SH-SY5Y (cell line): ENCODE data around the gene PHF5A.

ENCODE experiments used
- GATA2 ChIP-seq: IDR thresholded peaks from 2 replicates; pipeline ENCODE4 v1.6.1; 2011; ENCODE audit warnings: mild to moderate bottlenecking, low read depth, low read length
- GATA3 ChIP-seq: IDR thresholded peaks from 2 replicates; pipeline ENCODE4 v1.6.1; 2011; ENCODE audit warnings: low read depth, mild to moderate bottlenecking, low read length, moderate library complexity

The PHF5A gene

GRCh38 chr22:41479671-41480396, 11.3 kb upstream of the PHF5A start:
- TF ChIP-seq GATA2 (no peak), GATA3 (no peak)

DNA sequence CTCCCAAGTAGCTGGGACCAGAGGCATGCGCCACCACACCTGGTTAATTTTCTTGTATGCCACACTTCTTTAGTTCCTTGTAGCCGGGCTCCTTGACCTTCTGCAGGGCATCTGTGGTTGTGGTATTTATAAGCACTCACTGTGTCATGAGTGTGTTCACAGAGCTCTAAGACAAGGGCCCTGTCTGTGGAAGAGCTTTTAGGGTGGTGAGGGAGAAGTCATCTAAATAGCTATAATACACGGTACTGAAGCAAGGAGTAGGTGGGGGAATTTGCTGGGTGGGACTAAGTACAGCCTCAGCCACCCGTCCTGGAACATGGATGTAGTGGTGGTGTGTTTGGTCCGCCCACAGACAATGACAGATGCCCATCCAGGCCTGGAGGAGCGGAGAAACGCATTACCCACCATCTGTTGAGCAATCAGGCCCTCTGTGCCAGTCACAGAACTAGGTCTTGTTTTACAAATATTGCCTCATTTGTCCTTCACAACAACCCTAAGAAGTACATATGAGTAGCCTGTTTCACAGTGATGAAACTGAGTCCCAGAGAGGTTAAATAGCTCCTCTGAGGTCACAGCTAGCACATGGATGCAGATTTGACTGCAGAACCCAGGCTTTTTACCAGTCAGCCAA, 10.5 kb upstream of the PHF5A start:
- TF ChIP-seq GATA2 (no peak), GATA3 (no peak)

DNA sequence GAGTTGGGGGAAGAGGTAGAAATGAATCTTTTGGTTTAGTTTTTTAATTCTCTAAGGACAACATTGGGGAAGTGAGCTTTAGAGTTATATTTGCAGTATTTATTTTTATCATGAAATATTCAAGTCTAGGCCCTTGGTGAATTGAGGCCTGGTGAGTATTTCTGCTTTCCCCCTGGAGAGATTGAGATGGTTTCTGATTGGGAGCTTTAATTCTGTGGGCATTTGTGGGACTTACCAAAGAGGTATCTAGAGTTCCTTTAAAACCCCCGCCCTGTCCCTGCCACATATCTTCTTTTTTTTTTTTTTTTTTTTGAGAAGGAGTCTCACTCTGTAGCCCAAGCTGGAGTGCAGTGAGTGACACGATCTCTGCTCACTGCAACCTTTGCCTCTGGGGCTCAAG, 10.0 kb upstream of the PHF5A start:
- TF ChIP-seq GATA3 (no peak), GATA2 (no peak)

- TF ChIP-seq GATA2 (no peak), GATA3 (no peak)
Measured at GRCh38 chr22:41474872-41475451, 6.5 kb upstream of the PHF5A start.

DNA sequence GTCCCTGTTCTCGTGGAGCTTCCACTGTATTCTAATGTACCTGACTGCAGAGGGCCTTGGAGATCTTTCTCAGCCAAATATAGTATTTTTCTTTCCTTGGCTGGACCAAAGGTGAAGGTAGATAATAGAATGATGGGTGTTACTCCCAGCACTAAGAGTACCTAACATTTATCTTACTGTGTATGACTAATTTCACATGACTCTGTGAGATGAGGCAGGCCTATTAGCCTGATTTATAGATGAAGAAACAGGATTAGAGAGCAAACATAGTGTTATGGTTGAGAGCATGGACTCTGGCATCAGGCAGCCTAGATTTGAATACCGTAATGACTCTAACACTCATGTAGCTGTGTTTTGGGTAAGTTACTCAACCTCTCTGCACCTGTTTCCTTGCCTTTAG, 3.1 kb upstream of the PHF5A start:
- TF ChIP-seq GATA3, result no peak
- no peak for TF ChIP-seq GATA2

- TF ChIP-seq GATA3 (no peak), GATA2 (no peak)
Measured at GRCh38 chr22:41470886-41471285, 2.4 kb upstream of the PHF5A start.

GRCh38 chr22:41469218-41469851, 843 bp upstream of the PHF5A start:
- TF ChIP-seq GATA2 (no peak), GATA3 (no peak)

DNA sequence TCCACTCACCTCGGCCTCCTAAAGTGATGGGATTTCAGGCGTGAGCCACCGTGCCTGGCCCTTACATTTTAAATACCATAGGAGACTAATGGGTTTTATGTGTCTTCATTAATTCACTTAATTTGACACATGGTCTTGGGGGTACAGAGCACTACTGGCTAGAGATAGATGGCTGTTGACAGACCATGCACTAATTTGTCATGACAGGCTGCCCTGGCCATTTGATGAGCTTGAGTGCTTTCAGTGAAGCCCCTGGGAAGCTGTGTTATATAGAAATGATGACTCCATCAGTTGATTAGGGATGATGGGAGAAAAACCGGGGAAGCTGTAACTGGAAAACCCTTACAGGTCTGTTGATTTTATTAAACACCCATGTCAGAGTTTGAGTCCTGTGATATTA, 6.6 kb downstream of the PHF5A start:
- no peak for TF ChIP-seq GATA2
- TF ChIP-seq GATA3, result no peak

DNA sequence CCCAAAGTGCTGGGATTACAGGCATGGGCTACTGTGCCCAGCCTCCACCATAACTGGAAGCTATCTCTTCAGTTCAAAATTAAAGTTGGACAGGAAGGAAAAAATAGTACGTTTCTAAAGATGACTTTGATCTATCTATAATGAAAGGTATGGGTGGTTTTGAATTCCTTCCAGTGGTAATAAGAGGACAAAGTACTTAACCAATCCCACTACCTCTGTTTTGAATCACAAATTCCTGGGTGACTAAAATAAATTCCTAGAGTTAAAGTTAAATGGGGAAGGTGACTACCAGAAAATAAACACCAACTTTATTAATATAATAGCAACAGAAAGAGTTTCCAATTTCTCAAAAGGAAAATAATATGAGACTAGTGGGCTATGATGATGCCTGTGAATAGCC, 9.1 kb downstream of the PHF5A start:
- TF ChIP-seq GATA2 (no peak), GATA3 (no peak)

DNA sequence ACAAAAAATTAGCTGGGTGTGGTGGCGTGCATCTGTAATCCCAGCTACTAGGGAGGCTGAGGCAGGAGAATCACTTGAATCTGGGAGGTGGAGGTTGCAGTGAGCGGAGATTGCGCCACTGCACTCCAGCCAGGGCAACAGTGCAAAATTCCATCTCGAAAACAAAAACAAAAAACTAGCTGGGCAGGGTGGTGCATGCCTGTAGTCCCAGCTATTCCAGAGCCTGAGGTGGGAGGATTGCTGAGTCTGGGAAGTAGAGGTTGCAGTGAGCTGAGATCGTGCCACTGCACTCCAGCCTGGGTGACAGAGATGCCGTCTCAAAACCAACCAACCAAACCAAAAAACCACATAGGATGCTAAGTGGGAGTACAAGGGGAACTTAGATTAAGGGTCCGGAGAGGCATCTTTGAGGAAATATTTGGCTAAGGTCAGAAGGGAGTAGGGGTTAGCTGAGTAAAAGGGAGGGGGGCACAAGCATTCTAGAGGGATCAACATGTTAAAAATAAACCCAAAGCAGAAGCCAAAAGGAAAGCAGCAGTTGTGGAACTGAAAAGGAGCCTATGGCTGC, 10.2 kb downstream of the PHF5A start:
- TF ChIP-seq GATA3, result no peak
- TF ChIP-seq GATA2, result no peak

- TF ChIP-seq GATA3 (no peak), GATA2 (no peak)
Measured at GRCh38 chr22:41448189-41448808, 20.2 kb downstream of the PHF5A start.

DNA sequence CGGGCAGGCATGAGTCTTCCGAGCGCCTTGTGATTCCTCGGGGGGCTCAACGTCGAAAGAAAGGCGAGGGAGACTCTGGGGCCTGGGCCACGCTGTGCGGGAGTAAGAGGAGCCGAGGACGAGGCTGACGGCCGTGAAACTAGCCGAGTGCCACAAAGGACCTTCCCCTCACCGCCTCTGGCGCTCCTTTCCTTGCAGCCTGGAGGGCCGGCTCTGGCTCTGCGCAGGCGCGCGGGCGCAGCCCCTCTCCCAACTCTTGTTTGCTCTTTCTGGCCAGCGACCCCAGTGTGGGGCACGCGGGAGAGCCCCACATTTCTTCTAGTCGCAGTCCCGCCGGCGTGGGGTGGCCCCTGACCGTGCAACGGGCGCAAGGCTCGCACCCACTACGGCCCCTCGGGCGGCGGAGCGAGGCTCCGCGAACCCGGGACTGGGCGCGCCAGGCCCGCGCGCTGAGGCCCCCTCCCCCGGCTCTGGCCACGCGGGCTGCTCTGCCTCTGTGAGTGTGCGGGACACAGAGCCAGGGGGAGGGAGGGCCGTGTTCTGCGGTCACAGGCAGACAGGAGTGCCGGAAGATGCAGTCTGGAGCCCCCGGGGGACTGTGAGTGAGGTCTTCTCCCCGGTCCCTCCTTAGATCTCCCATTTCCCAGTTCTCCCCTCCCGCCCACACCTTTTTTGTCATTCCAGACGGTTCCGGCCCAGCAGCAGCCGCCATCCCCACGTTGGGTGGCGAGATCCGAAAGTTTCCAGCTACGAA, 20.9 kb downstream of the PHF5A start:
- TF ChIP-seq GATA3 (no peak), GATA2 (no peak)
